Effector memory CD4-positive, alpha-beta T cell (primary cell): ENCODE measurements around the gene ZFHX3.

Experiments
- DNase-seq, 3 donors: peaks; one replicate each; pipeline ENCODE4 v3.0.0-alpha.2; 2020
- H3K27ac ChIP-seq: 2 replicates; pipeline ENCODE4 v1.7.0; 2013; ENCODE audit warnings: mild to moderate bottlenecking, low read length, moderate library complexity; ENCODE audit not compliant: insufficient read depth, poor library complexity, severe bottlenecking
- H3K27me3 ChIP-seq: replicated peaks from 2 replicates; pipeline ENCODE4 v1.7.0; 2013; ENCODE audit warnings: mild to moderate bottlenecking, low read length; ENCODE audit not compliant: insufficient read depth, control insufficient read depth, poor library complexity, severe bottlenecking
- H3K36me3 ChIP-seq: 2 replicates; pipeline ENCODE4 v1.7.0; 2013; ENCODE audit warnings: mild to moderate bottlenecking, low read length, moderate library complexity; ENCODE audit not compliant: control insufficient read depth, insufficient read depth
- H3K4me1 ChIP-seq: 2 replicates; pipeline ENCODE4 v1.7.0; 2013; ENCODE audit warnings: low read length, mild to moderate bottlenecking; ENCODE audit not compliant: control insufficient read depth, insufficient read depth, poor library complexity, severe bottlenecking
- H3K4me3 ChIP-seq: 2 replicates; pipeline ENCODE4 v1.7.0; 2013; ENCODE audit warnings: low read length, low read depth, mild to moderate bottlenecking; ENCODE audit not compliant: insufficient read depth, poor library complexity, severe bottlenecking
- H3K9me3 ChIP-seq: 2 replicates; pipeline ENCODE4 v1.7.0; 2013; ENCODE audit warnings: mild to moderate bottlenecking, low read length, moderate library complexity; ENCODE audit not compliant: control insufficient read depth

ZFHX3 gene

GRCh38 chr16:73068541-73069401 lies 20.8 kb upstream of the ZFHX3 start:
- H3K4me1 ChIP-seq = no peaks in the 10 kb centered on the region
- no peaks in the 10 kb centered on the region for H3K36me3 ChIP-seq
- H3K27ac ChIP-seq = no peak overlapping the region
- H3K9me3 ChIP-seq = no peaks in the 10 kb centered on the region
- no peak for DNase-seq
- H3K27me3 ChIP-seq = peaks cover 6% of the 10 kb centered on the region
- no peak overlapping the region for H3K4me3 ChIP-seq

GRCh38 chr16:73067671-73068540 lies 20.0 kb upstream of the ZFHX3 start:
- no peak overlapping the region for H3K27ac ChIP-seq
- H3K4me1 ChIP-seq = no peaks in the 10 kb centered on the region
- H3K27me3 ChIP-seq = peaks cover 8% of the 10 kb centered on the region
- DNase-seq = no peak
- H3K36me3 ChIP-seq = no peaks in the 10 kb centered on the region
- H3K9me3 ChIP-seq = no peaks in the 10 kb centered on the region
- no peak overlapping the region for H3K4me3 ChIP-seq

- Histone ChIP-seq H3K27me3 (peaks cover 9% of the 10 kb centered on the region), H3K4me3 (no peak overlapping the region), H3K27ac (no peak overlapping the region), H3K36me3 (no peaks in the 10 kb centered on the region), H3K4me1 (no peaks in the 10 kb centered on the region), H3K9me3 (no peaks in the 10 kb centered on the region)
- no peak for DNase-seq
These were observed 19.2 kb upstream of the ZFHX3 start for GRCh38 chr16:73066927-73067670.

GRCh38 chr16:73066331-73066926 lies 18.5 kb upstream of the ZFHX3 start:
- no peak overlapping the region for H3K4me3 ChIP-seq
- peaks cover 13% of the 10 kb centered on the region for H3K27me3 ChIP-seq
- DNase-seq = no peak
- H3K27ac ChIP-seq = no peak overlapping the region
- no peaks in the 10 kb centered on the region for H3K9me3 ChIP-seq
- H3K36me3 ChIP-seq = no peaks in the 10 kb centered on the region
- no peaks in the 10 kb centered on the region for H3K4me1 ChIP-seq

GRCh38 chr16:73065632-73066330 lies 17.9 kb upstream of the ZFHX3 start:
- Histone ChIP-seq H3K4me1 (no peaks in the 10 kb centered on the region), H3K36me3 (no peaks in the 10 kb centered on the region), H3K27ac (no peak overlapping the region), H3K27me3 (peaks cover 13% of the 10 kb centered on the region), H3K4me3 (no peak overlapping the region), H3K9me3 (no peaks in the 10 kb centered on the region)
- no peak for DNase-seq

GRCh38 chr16:73064994-73065545 lies 17.1 kb upstream of the ZFHX3 start:
- no peak overlapping the region for H3K4me3 ChIP-seq
- no peak for DNase-seq
- no peaks in the 10 kb centered on the region for H3K36me3 ChIP-seq
- no peaks in the 10 kb centered on the region for H3K9me3 ChIP-seq
- peaks cover 13% of the 10 kb centered on the region for H3K27me3 ChIP-seq
- H3K4me1 ChIP-seq = no peaks in the 10 kb centered on the region
- H3K27ac ChIP-seq = no peak overlapping the region

GRCh38 chr16:73064212-73064993 lies 16.5 kb upstream of the ZFHX3 start:
- no peak overlapping the region for H3K4me3 ChIP-seq
- no peaks in the 10 kb centered on the region for H3K4me1 ChIP-seq
- DNase-seq = no peak
- H3K27ac ChIP-seq = no peak overlapping the region
- peaks cover 13% of the 10 kb centered on the region for H3K27me3 ChIP-seq
- H3K9me3 ChIP-seq = no peaks in the 10 kb centered on the region
- no peaks in the 10 kb centered on the region for H3K36me3 ChIP-seq

GRCh38 chr16:73063854-73064211 lies 15.9 kb upstream of the ZFHX3 start:
- Histone ChIP-seq H3K27me3 (peaks cover 16% of the 10 kb centered on the region), H3K27ac (no peak overlapping the region), H3K9me3 (no peaks in the 10 kb centered on the region), H3K4me3 (no peak overlapping the region), H3K4me1 (no peaks in the 10 kb centered on the region), H3K36me3 (no peaks in the 10 kb centered on the region)
- DNase-seq = no peak
